ENCODE measurements around the gene SF3A2. TPM values are rescaled to one million over a fixed set of nuclear protein-coding genes. Genes with fewer than 3 reads are reported as not detected.

Gene SF3A2
- total RNA-seq, 1 donor from 2014 or later = 142 TPM

DNA sequence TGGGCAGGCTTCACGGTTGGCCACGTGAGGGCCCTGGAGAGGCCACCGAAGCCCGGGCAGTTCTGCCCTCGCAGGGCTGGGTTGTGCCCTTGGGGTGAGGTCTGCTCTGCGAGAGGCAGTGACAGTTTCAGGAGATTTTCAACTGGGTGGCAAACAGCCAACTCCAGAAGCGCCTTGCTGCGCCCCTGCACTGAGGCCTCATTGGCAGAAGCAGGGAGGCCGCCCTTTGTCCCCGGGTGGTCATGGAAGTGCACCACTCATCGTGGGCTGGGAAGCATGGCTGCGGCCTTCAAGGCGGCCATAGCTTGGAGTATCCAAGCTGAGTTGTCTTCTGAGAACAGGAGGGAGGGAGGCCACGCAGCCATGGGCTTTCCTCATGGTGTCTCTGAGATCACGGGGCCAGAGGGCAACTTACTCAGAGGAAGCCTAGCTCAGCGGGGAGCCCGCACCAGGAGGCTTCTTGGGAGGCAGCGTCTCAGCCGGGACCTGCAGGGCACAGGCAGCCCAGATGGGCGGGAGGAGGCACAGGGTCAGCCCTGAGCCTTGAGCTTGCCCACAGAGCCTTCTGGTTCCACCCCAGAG lies 15.3 kb upstream of the SF3A2 start:
- no peak overlapping the region for H3K4me3 Mint-ChIP-seq
- no peaks in the 10 kb centered on the region for H3K9me3 Mint-ChIP-seq
- no peaks in the 10 kb centered on the region for H3K4me1 Mint-ChIP-seq
- TF ChIP-seq, protein P1, sequence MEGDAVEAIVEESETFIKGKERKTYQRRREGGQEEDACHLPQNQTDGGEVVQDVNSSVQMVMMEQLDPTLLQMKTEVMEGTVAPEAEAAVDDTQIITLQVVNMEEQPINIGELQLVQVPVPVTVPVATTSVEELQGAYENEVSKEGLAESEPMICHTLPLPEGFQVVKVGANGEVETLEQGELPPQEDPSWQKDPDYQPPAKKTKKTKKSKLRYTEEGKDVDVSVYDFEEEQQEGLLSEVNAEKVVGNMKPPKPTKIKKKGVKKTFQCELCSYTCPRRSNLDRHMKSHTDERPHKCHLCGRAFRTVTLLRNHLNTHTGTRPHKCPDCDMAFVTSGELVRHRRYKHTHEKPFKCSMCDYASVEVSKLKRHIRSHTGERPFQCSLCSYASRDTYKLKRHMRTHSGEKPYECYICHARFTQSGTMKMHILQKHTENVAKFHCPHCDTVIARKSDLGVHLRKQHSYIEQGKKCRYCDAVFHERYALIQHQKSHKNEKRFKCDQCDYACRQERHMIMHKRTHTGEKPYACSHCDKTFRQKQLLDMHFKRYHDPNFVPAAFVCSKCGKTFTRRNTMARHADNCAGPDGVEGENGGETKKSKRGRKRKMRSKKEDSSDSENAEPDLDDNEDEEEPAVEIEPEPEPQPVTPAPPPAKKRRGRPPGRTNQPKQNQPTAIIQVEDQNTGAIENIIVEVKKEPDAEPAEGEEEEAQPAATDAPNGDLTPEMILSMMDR (IDR thresholded peaks at IDR 0.05; ENCODE audit: unreplicated experiment) = no peak
- no peak for DNase-seq (ENCODE audit: low spot score in 2 of 2, unreplicated experiment in 2 of 2)
- no peaks in the 10 kb centered on the region for H3K27me3 Mint-ChIP-seq (ENCODE audit: low read depth)
- H3K36me3 Mint-ChIP-seq = peaks cover 18% of the 10 kb centered on the region
- H3K27ac Mint-ChIP-seq = no peak overlapping the region

DNA sequence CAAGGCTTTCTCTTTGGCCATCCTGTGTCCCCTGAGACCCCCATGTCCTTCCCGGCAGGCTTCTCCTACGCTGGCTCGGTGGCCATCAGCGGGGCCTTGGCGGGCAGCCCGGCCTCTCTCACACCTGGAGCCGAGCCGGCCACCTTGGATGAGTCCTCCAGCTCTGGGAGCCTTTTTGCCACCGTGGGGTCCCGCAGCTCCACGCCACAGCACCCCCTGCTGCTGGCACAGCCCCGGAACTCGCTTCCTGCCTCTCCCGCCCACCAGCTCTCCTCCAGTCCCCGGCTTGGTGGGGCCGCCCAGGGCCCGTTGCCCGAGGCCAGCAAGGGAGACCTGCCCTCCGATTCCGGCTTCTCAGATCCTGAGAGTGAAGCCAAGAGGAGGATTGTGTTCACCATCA lies 14.7 kb upstream of the SF3A2 start:
- H3K9me3 Mint-ChIP-seq = no peaks in the 10 kb centered on the region
- H3K4me1 Mint-ChIP-seq = no peaks in the 10 kb centered on the region
- H3K36me3 Mint-ChIP-seq = peaks cover 13% of the 10 kb centered on the region
- TF ChIP-seq, protein P1 (IDR thresholded peaks at IDR 0.05; ENCODE audit: unreplicated experiment) = no peak
- H3K4me3 Mint-ChIP-seq = no peak overlapping the region
- DNase-seq (ENCODE audit: low spot score in 2 of 2, unreplicated experiment in 2 of 2) = no peak
- H3K27me3 Mint-ChIP-seq (ENCODE audit: low read depth) = no peaks in the 10 kb centered on the region
- H3K27ac Mint-ChIP-seq = no peak overlapping the region

GRCh38 chr19:2223391-2223790 lies 13.2 kb upstream of the SF3A2 start:
- H3K9me3 Mint-ChIP-seq = no peaks in the 10 kb centered on the region
- H3K36me3 Mint-ChIP-seq = peaks cover 11% of the 10 kb centered on the region
- H3K4me1 Mint-ChIP-seq = no peaks in the 10 kb centered on the region
- H3K27me3 Mint-ChIP-seq (ENCODE audit: low read depth) = no peaks in the 10 kb centered on the region
- DNase-seq (ENCODE audit: low spot score in 2 of 2, unreplicated experiment in 2 of 2) = no peak
- TF ChIP-seq, protein P1 (IDR thresholded peaks at IDR 0.05; ENCODE audit: unreplicated experiment) = no peak
- no peak overlapping the region for H3K27ac Mint-ChIP-seq
- H3K4me3 Mint-ChIP-seq = no peak overlapping the region

DNA sequence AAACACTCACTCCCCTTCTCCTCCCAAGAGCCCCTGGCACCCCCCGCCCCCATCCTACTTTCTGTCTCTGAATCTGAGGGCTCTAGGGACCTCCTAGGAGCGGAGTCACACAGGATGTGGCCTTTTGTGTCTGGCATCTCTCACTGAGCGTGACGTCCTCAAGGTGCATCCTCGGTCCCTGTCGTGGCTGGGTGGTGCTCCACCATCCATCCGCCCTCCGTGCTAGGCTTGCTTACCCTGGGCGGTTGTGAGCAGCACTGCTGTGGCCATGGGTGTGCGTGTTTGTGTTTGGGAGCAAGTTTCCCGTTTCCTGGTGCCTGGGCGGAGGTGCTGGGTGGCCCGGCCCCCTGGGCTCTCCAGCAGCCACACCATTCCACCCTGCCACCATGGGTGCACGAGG lies 12.7 kb upstream of the SF3A2 start:
- DNase-seq (ENCODE audit: low spot score in 2 of 2, unreplicated experiment in 2 of 2) = no peak
- Mint-ChIP-seq H3K4me1 (no peaks in the 10 kb centered on the region), H3K9me3 (no peaks in the 10 kb centered on the region), H3K4me3 (no peak overlapping the region), H3K36me3 (peaks cover 14% of the 10 kb centered on the region), H3K27me3 (ENCODE audit: low read depth) (no peaks in the 10 kb centered on the region), H3K27ac (no peak overlapping the region)
- TF ChIP-seq, protein P1 (IDR thresholded peaks at IDR 0.05; ENCODE audit: unreplicated experiment) = no peak

- Mint-ChIP-seq H3K36me3 (peaks cover 14% of the 10 kb centered on the region), H3K9me3 (no peaks in the 10 kb centered on the region), H3K27me3 (ENCODE audit: low read depth) (no peaks in the 10 kb centered on the region), H3K4me1 (no peaks in the 10 kb centered on the region), H3K4me3 (no peak overlapping the region), H3K27ac (no peak overlapping the region)
- no peak for DNase-seq (ENCODE audit: low spot score in 2 of 2, unreplicated experiment in 2 of 2)
- TF ChIP-seq, protein P1 (IDR thresholded peaks at IDR 0.05; ENCODE audit: unreplicated experiment) = no peak
These were observed 11.8 kb upstream of the SF3A2 start for GRCh38 chr19:2224754-2225349.

Data from mesothelial cell of epicardium (in vitro differentiated cells).